ENCODE measurements around the gene USP54. TPM values are rescaled to one million over a fixed set of nuclear protein-coding genes. Genes with fewer than 3 reads are reported as not detected.

Gene USP54
- total RNA-seq, 4 donors from 2014 or later = 159 to 315 (median 201) TPM

- TF ChIP-seq, protein P1, sequence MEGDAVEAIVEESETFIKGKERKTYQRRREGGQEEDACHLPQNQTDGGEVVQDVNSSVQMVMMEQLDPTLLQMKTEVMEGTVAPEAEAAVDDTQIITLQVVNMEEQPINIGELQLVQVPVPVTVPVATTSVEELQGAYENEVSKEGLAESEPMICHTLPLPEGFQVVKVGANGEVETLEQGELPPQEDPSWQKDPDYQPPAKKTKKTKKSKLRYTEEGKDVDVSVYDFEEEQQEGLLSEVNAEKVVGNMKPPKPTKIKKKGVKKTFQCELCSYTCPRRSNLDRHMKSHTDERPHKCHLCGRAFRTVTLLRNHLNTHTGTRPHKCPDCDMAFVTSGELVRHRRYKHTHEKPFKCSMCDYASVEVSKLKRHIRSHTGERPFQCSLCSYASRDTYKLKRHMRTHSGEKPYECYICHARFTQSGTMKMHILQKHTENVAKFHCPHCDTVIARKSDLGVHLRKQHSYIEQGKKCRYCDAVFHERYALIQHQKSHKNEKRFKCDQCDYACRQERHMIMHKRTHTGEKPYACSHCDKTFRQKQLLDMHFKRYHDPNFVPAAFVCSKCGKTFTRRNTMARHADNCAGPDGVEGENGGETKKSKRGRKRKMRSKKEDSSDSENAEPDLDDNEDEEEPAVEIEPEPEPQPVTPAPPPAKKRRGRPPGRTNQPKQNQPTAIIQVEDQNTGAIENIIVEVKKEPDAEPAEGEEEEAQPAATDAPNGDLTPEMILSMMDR (IDR thresholded peaks at IDR 0.05) = no peak
- TF ChIP-seq POLR2A (IDR thresholded peaks at IDR 0.05) = no peak
- DNase-seq = no peak
- WGBS, 2 donors = 92 to 93% methylated on average over 5 of the region's 5 CpGs
- H3K4me3 ChIP-seq (replicated peaks in 1 of 3) = no peak overlapping the region
- no peaks in the 10 kb centered on the region for H3K36me3 ChIP-seq
- H3K4me1 ChIP-seq = peaks cover 3 to 16% of the 10 kb centered on the region in 2 donors
- no peaks in the 10 kb centered on the region for H3K9me3 ChIP-seq
- intact Hi-C loops (cut with DNase I) = loop anchor here (5.0 kb wide), 1 partner anchor 57 kb away; no protein-coding TSS in a partner anchor
- no peaks in the 10 kb centered on the region for H3K27me3 ChIP-seq
- no peak overlapping the region for H3K27ac ChIP-seq
Measured at GRCh38 chr10:73629165-73629564, 38.0 kb upstream of the USP54 start.

- Histone ChIP-seq H3K27ac (no peak overlapping the region), H3K36me3 (no peaks in the 10 kb centered on the region), H3K4me1 (peaks cover 3 to 21% of the 10 kb centered on the region in 2 donors), H3K4me3 (replicated peaks in 1 of 3) (no peak overlapping the region), H3K27me3 (no peaks in the 10 kb centered on the region), H3K9me3 (no peaks in the 10 kb centered on the region)
- TF ChIP-seq, protein P1 (IDR thresholded peaks at IDR 0.05) = no peak
- TF ChIP-seq POLR2A (IDR thresholded peaks at IDR 0.05) = no peak
- intact Hi-C loops (cut with DNase I) = loop anchor here (5.0 kb wide), 1 partner anchor 56 kb away; no protein-coding TSS in a partner anchor
- DNase-seq = no peak
- 73 to 75% methylated on average over 7 of the region's 7 CpGs for WGBS, 2 donors
Measured at GRCh38 chr10:73628405-73628804, 37.3 kb upstream of the USP54 start.

DNA sequence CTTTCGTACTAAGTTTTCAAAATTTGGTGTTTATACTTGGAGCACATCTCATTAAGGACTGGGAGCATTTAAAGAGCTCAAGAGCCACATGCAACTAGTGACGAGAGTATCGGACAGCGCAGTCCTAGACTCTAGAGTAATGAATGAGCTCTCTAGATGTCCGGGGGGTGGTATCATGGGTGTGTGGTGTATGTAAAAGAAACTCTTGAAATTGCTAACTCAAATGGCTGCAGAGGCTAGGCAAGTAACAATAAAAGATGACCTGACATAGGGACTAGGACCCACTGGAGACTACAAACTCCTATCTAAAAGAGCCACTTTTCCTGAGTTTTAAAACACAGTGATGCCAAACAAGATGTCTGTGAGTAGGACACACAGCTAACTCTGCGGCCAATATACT lies 36.2 kb upstream of the USP54 start:
- no peaks in the 10 kb centered on the region for H3K27me3 ChIP-seq
- peaks cover 3 to 22% of the 10 kb centered on the region in 2 donors for H3K4me1 ChIP-seq
- H3K9me3 ChIP-seq = no peaks in the 10 kb centered on the region
- H3K36me3 ChIP-seq = no peaks in the 10 kb centered on the region
- no peak for DNase-seq
- H3K4me3 ChIP-seq (replicated peaks in 1 of 3) = no peak overlapping the region
- H3K27ac ChIP-seq = no peak overlapping the region
- 88 to 92% methylated on average over 6 of the region's 6 CpGs for WGBS, 2 donors
- TF ChIP-seq POLR2A (IDR thresholded peaks at IDR 0.05) = no peak
- TF ChIP-seq, protein P1 (IDR thresholded peaks at IDR 0.05) = no peak
- intact Hi-C loops (cut with DNase I) = loop anchor here (5.0 kb wide), 1 partner anchor 55 kb away; no protein-coding TSS in a partner anchor

GRCh38 chr10:73625884-73626752 lies 35.0 kb upstream of the USP54 start:
- peak overlapping the region; percentile 51 to 86 (median 84) for H3K4me3 ChIP-seq (replicated peaks in 1 of 3)
- H3K27ac ChIP-seq = peak overlapping the region; percentile 66 to 87 (median 69)
- H3K36me3 ChIP-seq = no peaks in the 10 kb centered on the region
- DNase-seq = peak; percentile 95 to 97
- no peaks in the 10 kb centered on the region for H3K9me3 ChIP-seq
- no peaks in the 10 kb centered on the region for H3K27me3 ChIP-seq
- peak in 1 of 2 donors; percentile 83 for TF ChIP-seq POLR2A (IDR thresholded peaks at IDR 0.05)
- TF ChIP-seq, protein P1 (IDR thresholded peaks at IDR 0.05) = no peak
- intact Hi-C loops (cut with DNase I) = loop anchor here (5.0 kb wide), 1 partner anchor 54 kb away; no protein-coding TSS in a partner anchor
- WGBS, 2 donors = 4% methylated on average over 33 to 39 of the region's 42 CpGs
- H3K4me1 ChIP-seq = peaks cover 3 to 22% of the 10 kb centered on the region in 2 donors

All from thyroid gland (tissue), 4 donors.